ENCODE data around the gene ATP10B. TPM values are rescaled to one million over a fixed set of nuclear protein-coding genes. Genes with fewer than 3 reads are reported as not detected.

Gene ATP10B
- polyA plus RNA-seq, 1 donor from 2014 or later = 1.9 TPM

DNA sequence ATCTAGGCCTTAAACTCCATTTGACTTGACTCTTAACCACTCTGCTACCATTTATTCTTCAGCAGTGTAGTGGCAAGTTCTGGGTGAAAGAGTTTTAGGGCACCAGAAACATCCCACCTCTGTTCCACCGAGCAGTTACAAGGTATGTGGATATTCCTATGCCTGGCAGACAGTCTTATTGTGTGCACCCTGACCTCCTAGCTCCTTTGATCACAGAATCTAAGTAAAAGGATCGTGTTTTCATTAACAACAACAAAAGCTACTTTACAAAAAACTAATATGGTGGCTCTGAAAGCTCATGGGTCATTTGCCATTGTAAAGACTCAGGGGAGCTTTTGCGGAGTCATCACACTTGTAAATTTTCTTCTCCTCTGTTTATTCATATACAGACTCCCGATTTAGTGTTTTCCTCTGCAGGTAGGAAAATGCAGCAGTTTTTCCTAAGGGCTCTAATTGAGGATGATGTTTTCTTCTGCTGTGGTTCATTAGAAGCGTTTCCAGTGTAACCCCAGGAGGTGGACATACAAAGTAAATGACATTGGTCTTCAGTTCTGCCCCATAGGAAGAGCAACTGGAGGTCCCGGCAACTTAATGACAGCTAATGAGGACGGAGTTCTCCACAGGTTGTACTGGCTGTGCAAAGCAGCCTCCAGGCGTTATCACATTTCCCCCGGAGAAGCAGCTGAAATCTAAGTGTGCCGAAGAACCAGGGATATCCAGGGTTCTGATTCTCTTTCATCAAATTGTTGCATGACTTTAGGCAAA, 78.2 kb downstream of the ATP10B start:
- TF ChIP-seq POLR2AphosphoS5 (IDR thresholded peaks at IDR 0.05) (no peak), SMC3 (conservative IDR thresholded peaks at IDR 0.05; ENCODE audit: poor library complexity) (no peak), RAD21 (conservative IDR thresholded peaks at IDR 0.05) (no peak), EZH2 (IDR thresholded peaks at IDR 0.05; ENCODE audit: borderline replicate concordance, insufficient read depth, low read length, poor library complexity, severe bottlenecking) (no peak), TAF1 (IDR thresholded peaks at IDR 0.05; ENCODE audit: low read depth) (no peak), EP300 (conservative IDR thresholded peaks at IDR 0.05; ENCODE audit: poor library complexity, severe bottlenecking) (no peak), MXI1 (conservative IDR thresholded peaks at IDR 0.05; ENCODE audit: poor library complexity, severe bottlenecking) (no peak)
- TF ChIP-seq, protein P1, sequence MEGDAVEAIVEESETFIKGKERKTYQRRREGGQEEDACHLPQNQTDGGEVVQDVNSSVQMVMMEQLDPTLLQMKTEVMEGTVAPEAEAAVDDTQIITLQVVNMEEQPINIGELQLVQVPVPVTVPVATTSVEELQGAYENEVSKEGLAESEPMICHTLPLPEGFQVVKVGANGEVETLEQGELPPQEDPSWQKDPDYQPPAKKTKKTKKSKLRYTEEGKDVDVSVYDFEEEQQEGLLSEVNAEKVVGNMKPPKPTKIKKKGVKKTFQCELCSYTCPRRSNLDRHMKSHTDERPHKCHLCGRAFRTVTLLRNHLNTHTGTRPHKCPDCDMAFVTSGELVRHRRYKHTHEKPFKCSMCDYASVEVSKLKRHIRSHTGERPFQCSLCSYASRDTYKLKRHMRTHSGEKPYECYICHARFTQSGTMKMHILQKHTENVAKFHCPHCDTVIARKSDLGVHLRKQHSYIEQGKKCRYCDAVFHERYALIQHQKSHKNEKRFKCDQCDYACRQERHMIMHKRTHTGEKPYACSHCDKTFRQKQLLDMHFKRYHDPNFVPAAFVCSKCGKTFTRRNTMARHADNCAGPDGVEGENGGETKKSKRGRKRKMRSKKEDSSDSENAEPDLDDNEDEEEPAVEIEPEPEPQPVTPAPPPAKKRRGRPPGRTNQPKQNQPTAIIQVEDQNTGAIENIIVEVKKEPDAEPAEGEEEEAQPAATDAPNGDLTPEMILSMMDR (IDR thresholded peaks at IDR 0.05; ENCODE audit: poor library complexity, severe bottlenecking) = no peak
- TF ChIP-seq, protein P2, sequence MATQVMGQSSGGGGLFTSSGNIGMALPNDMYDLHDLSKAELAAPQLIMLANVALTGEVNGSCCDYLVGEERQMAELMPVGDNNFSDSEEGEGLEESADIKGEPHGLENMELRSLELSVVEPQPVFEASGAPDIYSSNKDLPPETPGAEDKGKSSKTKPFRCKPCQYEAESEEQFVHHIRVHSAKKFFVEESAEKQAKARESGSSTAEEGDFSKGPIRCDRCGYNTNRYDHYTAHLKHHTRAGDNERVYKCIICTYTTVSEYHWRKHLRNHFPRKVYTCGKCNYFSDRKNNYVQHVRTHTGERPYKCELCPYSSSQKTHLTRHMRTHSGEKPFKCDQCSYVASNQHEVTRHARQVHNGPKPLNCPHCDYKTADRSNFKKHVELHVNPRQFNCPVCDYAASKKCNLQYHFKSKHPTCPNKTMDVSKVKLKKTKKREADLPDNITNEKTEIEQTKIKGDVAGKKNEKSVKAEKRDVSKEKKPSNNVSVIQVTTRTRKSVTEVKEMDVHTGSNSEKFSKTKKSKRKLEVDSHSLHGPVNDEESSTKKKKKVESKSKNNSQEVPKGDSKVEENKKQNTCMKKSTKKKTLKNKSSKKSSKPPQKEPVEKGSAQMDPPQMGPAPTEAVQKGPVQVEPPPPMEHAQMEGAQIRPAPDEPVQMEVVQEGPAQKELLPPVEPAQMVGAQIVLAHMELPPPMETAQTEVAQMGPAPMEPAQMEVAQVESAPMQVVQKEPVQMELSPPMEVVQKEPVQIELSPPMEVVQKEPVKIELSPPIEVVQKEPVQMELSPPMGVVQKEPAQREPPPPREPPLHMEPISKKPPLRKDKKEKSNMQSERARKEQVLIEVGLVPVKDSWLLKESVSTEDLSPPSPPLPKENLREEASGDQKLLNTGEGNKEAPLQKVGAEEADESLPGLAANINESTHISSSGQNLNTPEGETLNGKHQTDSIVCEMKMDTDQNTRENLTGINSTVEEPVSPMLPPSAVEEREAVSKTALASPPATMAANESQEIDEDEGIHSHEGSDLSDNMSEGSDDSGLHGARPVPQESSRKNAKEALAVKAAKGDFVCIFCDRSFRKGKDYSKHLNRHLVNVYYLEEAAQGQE (IDR thresholded peaks at IDR 0.05; ENCODE audit: borderline replicate concordance) = no peak
- Histone ChIP-seq H4K20me1 (ENCODE audit: insufficient read depth) (no peaks in the 10 kb centered on the region), H3K9ac (ENCODE audit: low read length) (no peak overlapping the region), H3K9me2 (ENCODE audit: insufficient read depth, low read length) (no peaks in the 10 kb centered on the region), H3K36me3 (ENCODE audit: insufficient read depth, low read length) (no peaks in the 10 kb centered on the region), H2AFZ (ENCODE audit: low read depth, low read length) (no peak overlapping the region), H3K27me3 (ENCODE audit: insufficient read depth, low read depth, low read length) (no peaks in the 10 kb centered on the region), H3K27ac (ENCODE audit: low read length) (no peak overlapping the region), H3K9me3 (ENCODE audit: low read length) (no peaks in the 10 kb centered on the region), H3K4me2 (ENCODE audit: low read length) (no peak overlapping the region), H3K79me2 (replicated peaks; ENCODE audit: insufficient read depth, low read length) (no peaks in the 10 kb centered on the region), H3F3A (ENCODE audit: insufficient read depth, low read length, poor library complexity, severe bottlenecking) (no peaks in the 10 kb centered on the region), H3K4me3 (ENCODE audit: low read length) (no peak overlapping the region)

DNA sequence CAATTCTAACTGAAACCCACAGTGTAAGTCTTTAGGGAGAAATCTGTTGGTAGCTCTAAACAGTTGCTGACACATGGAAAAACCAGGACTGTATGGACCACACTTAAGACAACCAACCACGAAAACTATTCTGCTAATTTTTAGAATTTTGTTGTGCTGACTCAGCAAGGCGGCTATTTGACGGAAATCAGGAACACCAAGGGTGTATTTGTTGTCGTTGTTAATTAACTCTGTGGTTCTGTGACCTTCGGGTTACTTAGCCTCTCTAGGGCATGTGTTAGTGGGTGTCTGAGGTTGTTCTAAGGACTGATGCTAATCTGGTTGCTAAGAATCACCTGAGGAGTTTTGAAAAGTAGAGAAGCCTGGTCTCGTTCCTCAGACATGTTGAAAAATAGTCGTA, 79.2 kb downstream of the ATP10B start:
- Histone ChIP-seq H3K9me2 (ENCODE audit: insufficient read depth, low read length) (no peaks in the 10 kb centered on the region), H4K20me1 (ENCODE audit: insufficient read depth) (no peaks in the 10 kb centered on the region), H3K4me3 (ENCODE audit: low read length) (no peak overlapping the region), H3K79me2 (replicated peaks; ENCODE audit: insufficient read depth, low read length) (no peaks in the 10 kb centered on the region), H3K9ac (ENCODE audit: low read length) (no peak overlapping the region), H3K4me2 (ENCODE audit: low read length) (no peak overlapping the region), H3K36me3 (ENCODE audit: insufficient read depth, low read length) (no peaks in the 10 kb centered on the region), H3K9me3 (ENCODE audit: low read length) (no peaks in the 10 kb centered on the region), H3K27me3 (ENCODE audit: insufficient read depth, low read depth, low read length) (no peaks in the 10 kb centered on the region), H3K27ac (ENCODE audit: low read length) (no peak overlapping the region), H2AFZ (ENCODE audit: low read depth, low read length) (no peak overlapping the region), H3F3A (ENCODE audit: insufficient read depth, low read length, poor library complexity, severe bottlenecking) (no peaks in the 10 kb centered on the region)
- TF ChIP-seq POLR2AphosphoS5 (IDR thresholded peaks at IDR 0.05) (no peak), RAD21 (conservative IDR thresholded peaks at IDR 0.05) (no peak), MXI1 (conservative IDR thresholded peaks at IDR 0.05; ENCODE audit: poor library complexity, severe bottlenecking) (no peak), EP300 (conservative IDR thresholded peaks at IDR 0.05; ENCODE audit: poor library complexity, severe bottlenecking) (no peak), EZH2 (IDR thresholded peaks at IDR 0.05; ENCODE audit: borderline replicate concordance, insufficient read depth, low read length, poor library complexity, severe bottlenecking) (no peak), TAF1 (IDR thresholded peaks at IDR 0.05; ENCODE audit: low read depth) (no peak), SMC3 (conservative IDR thresholded peaks at IDR 0.05; ENCODE audit: poor library complexity) (no peak)
- TF ChIP-seq, protein P2 (IDR thresholded peaks at IDR 0.05; ENCODE audit: borderline replicate concordance) = no peak
- TF ChIP-seq, protein P1 (IDR thresholded peaks at IDR 0.05; ENCODE audit: poor library complexity, severe bottlenecking) = no peak

Data from neural cell (in vitro differentiated cells).